ENCODE data around the gene CDKL4.

GRCh38 chr2:39289609-39290008 lies 45.8 kb upstream of the CDKL4 start:
- TF ChIP-seq CTCF (conservative IDR thresholded peaks at IDR 0.05; ENCODE audit: low read depth, low read length) (no peak), EZH2 (IDR thresholded peaks at IDR 0.05; ENCODE audit: borderline replicate concordance, low read depth, low read length, poor library complexity, severe bottlenecking) (no peak)

Measured in A673 (cell line).